ENCODE results near the gene PIK3R2. TPM values are rescaled to one million over a fixed set of nuclear protein-coding genes. Genes with fewer than 3 reads are reported as not detected.

Gene PIK3R2
- total and polyA plus RNA-seq, 2 of the 13 experiments (the other 11 are each of a cell fraction or from before 2014, with no cell fraction given), result 18.6 to 25.3 TPM

GRCh38 chr19:18192673-18193387 is 39.9 kb downstream of the PIK3R2 start, which contains the start of gene MPV17L2 (continued):
- 0 out of 2 replicates have a peak, but pooled peaks have one; percentile 60 for TF ChIP-seq HOXD1 (CRISPR knock-in tag; IDR thresholded peaks at IDR 0.05)
- TF ChIP-seq, protein P1, sequence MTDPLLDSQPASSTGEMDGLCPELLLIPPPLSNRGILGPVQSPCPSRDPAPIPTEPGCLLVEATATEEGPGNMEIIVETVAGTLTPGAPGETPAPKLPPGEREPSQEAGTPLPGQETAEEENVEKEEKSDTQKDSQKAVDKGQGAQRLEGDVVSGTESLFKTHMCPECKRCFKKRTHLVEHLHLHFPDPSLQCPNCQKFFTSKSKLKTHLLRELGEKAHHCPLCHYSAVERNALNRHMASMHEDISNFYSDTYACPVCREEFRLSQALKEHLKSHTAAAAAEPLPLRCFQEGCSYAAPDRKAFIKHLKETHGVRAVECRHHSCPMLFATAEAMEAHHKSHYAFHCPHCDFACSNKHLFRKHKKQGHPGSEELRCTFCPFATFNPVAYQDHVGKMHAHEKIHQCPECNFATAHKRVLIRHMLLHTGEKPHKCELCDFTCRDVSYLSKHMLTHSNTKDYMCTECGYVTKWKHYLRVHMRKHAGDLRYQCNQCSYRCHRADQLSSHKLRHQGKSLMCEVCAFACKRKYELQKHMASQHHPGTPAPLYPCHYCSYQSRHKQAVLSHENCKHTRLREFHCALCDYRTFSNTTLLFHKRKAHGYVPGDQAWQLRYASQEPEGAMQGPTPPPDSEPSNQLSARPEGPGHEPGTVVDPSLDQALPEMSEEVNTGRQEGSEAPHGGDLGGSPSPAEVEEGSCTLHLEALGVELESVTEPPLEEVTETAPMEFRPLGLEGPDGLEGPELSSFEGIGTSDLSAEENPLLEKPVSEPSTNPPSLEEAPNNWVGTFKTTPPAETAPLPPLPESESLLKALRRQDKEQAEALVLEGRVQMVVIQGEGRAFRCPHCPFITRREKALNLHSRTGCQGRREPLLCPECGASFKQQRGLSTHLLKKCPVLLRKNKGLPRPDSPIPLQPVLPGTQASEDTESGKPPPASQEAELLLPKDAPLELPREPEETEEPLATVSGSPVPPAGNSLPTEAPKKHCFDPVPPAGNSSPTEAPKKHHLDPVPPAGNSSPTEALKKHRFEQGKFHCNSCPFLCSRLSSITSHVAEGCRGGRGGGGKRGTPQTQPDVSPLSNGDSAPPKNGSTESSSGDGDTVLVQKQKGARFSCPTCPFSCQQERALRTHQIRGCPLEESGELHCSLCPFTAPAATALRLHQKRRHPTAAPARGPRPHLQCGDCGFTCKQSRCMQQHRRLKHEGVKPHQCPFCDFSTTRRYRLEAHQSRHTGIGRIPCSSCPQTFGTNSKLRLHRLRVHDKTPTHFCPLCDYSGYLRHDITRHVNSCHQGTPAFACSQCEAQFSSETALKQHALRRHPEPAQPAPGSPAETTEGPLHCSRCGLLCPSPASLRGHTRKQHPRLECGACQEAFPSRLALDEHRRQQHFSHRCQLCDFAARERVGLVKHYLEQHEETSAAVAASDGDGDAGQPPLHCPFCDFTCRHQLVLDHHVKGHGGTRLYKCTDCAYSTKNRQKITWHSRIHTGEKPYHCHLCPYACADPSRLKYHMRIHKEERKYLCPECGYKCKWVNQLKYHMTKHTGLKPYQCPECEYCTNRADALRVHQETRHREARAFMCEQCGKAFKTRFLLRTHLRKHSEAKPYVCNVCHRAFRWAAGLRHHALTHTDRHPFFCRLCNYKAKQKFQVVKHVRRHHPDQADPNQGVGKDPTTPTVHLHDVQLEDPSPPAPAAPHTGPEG (CRISPR knock-in tag; IDR thresholded peaks at IDR 0.05), result 0 out of 2 replicates have a peak, but pooled peaks have one; percentile 33
- TF ChIP-seq ZNF407 (CRISPR knock-in tag; IDR thresholded peaks at IDR 0.05; ENCODE audit: not compliant biosample characterization), result no peak
- TF ChIP-seq MYC (CRISPR knock-in tag; IDR thresholded peaks at IDR 0.05; ENCODE audit: borderline replicate concordance), result peak; percentile 75
- TF ChIP-seq, protein P2, sequence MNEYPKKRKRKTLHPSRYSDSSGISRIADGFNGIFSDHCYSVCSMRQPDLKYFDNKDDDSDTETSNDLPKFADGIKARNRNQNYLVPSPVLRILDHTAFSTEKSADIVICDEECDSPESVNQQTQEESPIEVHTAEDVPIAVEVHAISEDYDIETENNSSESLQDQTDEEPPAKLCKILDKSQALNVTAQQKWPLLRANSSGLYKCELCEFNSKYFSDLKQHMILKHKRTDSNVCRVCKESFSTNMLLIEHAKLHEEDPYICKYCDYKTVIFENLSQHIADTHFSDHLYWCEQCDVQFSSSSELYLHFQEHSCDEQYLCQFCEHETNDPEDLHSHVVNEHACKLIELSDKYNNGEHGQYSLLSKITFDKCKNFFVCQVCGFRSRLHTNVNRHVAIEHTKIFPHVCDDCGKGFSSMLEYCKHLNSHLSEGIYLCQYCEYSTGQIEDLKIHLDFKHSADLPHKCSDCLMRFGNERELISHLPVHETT (CRISPR knock-in tag; conservative IDR thresholded peaks at IDR 0.05), result no peak
- TF ChIP-seq GATA4 (IDR thresholded peaks at IDR 0.05; ENCODE audit: borderline replicate concordance, low read depth), result 0 out of 2 replicates have a peak, but pooled peaks have one; percentile 20
- TF ChIP-seq SMAD3 (CRISPR knock-in tag; IDR thresholded peaks at IDR 0.05), result no peak
- no peak for TF ChIP-seq ZFP82 (CRISPR knock-in tag; IDR thresholded peaks at IDR 0.05; ENCODE audit: borderline replicate concordance)
- no peak for TF ChIP-seq ZNF577 (CRISPR knock-in tag; IDR thresholded peaks at IDR 0.05; ENCODE audit: borderline replicate concordance, low read depth)
- TF ChIP-seq ELF1 (CRISPR knock-in tag; IDR thresholded peaks at IDR 0.05), result no peak
- peak; percentile 28 for TF ChIP-seq SKI (IDR thresholded peaks at IDR 0.05; ENCODE audit: partially characterized antibody)
- no peak for TF ChIP-seq ZNF597 (CRISPR knock-in tag; IDR thresholded peaks at IDR 0.05)
